ENCODE results near the gene ZNF611. TPM values are rescaled to one million over a fixed set of nuclear protein-coding genes. Genes with fewer than 3 reads are reported as not detected.
A peak's percentile ranks its signal among the peaks of the same experiment; 100 is the strongest.
"Not testable (repeated sequence)": the region's sequence is repeated elsewhere in the genome, so short reads cannot be mapped to it uniquely, and the experiment has no call there.

Gene ZNF611
- total RNA-seq, 4 donors from 2014 or later, result 4.9 to 8.7 (median 7.9) TPM

GRCh38 chr19:52691737-52692136, 43.1 kb downstream of the ZNF611 start:
- no peak overlapping the region for H3K4me3 ChIP-seq
- H3K9me3 ChIP-seq, result no peaks in the 10 kb centered on the region
- H3K36me3 ChIP-seq, result no peaks in the 10 kb centered on the region
- intact Hi-C loops (cut with DNase I), result no loop called here
- WGBS, 2 donors, result 47 to 52% methylated on average over 2 of the region's 2 CpGs
- TF ChIP-seq POLR2A (IDR thresholded peaks at IDR 0.05) (no peak), CTCF (IDR thresholded peaks at IDR 0.05) (no peak)
- H3K27me3 ChIP-seq, result no peaks in the 10 kb centered on the region
- H3K4me1 ChIP-seq, result peaks cover 0 to 37% (median 6%) of the 10 kb centered on the region in 3 donors
- H3K27ac ChIP-seq, result no peak overlapping the region
- no peak for DNase-seq

GRCh38 chr19:52691215-52691610, 43.6 kb downstream of the ZNF611 start:
- TF ChIP-seq CTCF (IDR thresholded peaks at IDR 0.05) (no peak), POLR2A (IDR thresholded peaks at IDR 0.05) (no peak)
- Histone ChIP-seq H3K4me1 (peaks cover 0 to 42% (median 6%) of the 10 kb centered on the region in 3 donors), H3K36me3 (no peaks in the 10 kb centered on the region), H3K27ac (peak overlapping the region; percentile 86 to 95 (median 88)), H3K9me3 (no peaks in the 10 kb centered on the region), H3K27me3 (no peaks in the 10 kb centered on the region), H3K4me3 (peak overlapping the region; percentile 38 to 82 (median 60))
- 54 to 59% methylated on average over 10 to 12 of the region's 15 CpGs for WGBS, 2 donors
- intact Hi-C loops (cut with DNase I), result no loop called here
- no peak for DNase-seq

- TF ChIP-seq CTCF (IDR thresholded peaks at IDR 0.05), result peak in 4 of 6 experiments; percentile 14 to 55 (median 28)
- peak in 3 of 4 donors; percentile 24 to 80 (median 62) for TF ChIP-seq POLR2A (IDR thresholded peaks at IDR 0.05)
- Histone ChIP-seq H3K4me1 (peaks cover 0 to 48% (median 6%) of the 10 kb centered on the region in 3 donors), H3K9me3 (no peaks in the 10 kb centered on the region), H3K27ac (peak overlapping the region; percentile 86 to 95 (median 88)), H3K36me3 (no peaks in the 10 kb centered on the region), H3K27me3 (no peaks in the 10 kb centered on the region), H3K4me3 (peak overlapping the region; percentile 38 to 82 (median 60))
- DNase-seq, result peak; percentile 56
- WGBS, 2 donors, result 5 to 14% methylated on average over 11 to 34 of the region's 47 CpGs
- intact Hi-C loops (cut with DNase I), result no loop called here
Measured at GRCh38 chr19:52690369-52691214, 44.3 kb downstream of the ZNF611 start.

- DNase-seq, result no peak
Measured at GRCh38 chr19:52689843-52690368, 44.9 kb downstream of the ZNF611 start.

GRCh38 chr19:52688925-52689796, 45.7 kb downstream of the ZNF611 start:
- WGBS, 2 donors, result 21 to 26% methylated on average over 5 to 6 of the region's 6 CpGs
- H3K9me3 ChIP-seq; H3K27me3 ChIP-seq; intact Hi-C loops (cut with DNase I); DNase-seq: not testable (repeated sequence)
- Histone ChIP-seq H3K36me3 (peaks cover 0 to 14% (median 0%) of the 10 kb centered on the region in 3 donors), H3K4me1 (peaks cover 0 to 51% (median 6%) of the 10 kb centered on the region in 3 donors), H3K27ac (peak overlapping the region; percentile 86 to 95 (median 88)), H3K4me3 (peak overlapping the region; percentile 38 to 82 (median 60))

More at GRCh38 chr19:52689843-52690368, 44.9 kb downstream of the ZNF611 start:
- peaks cover 0 to 51% (median 6%) of the 10 kb centered on the region in 3 donors for H3K4me1 ChIP-seq
- intact Hi-C loops (cut with DNase I), result no loop called here
- peaks cover 0 to 6% (median 0%) of the 10 kb centered on the region in 3 donors for H3K36me3 ChIP-seq
- no peaks in the 10 kb centered on the region for H3K27me3 ChIP-seq
- no peak for TF ChIP-seq CTCF (IDR thresholded peaks at IDR 0.05)
- TF ChIP-seq POLR2A (IDR thresholded peaks at IDR 0.05), result no peak
- WGBS, 2 donors, result 0 to 7% methylated on average over 16 to 32 of the region's 32 CpGs
- peak overlapping the region; percentile 38 to 82 (median 60) for H3K4me3 ChIP-seq
- H3K9me3 ChIP-seq, result no peaks in the 10 kb centered on the region
- H3K27ac ChIP-seq, result peak overlapping the region; percentile 86 to 95 (median 88)
